IPS-15b (cell line): ENCODE data around the gene LRRC15.

Source experiments
- H3K27me3 ChIP-seq: one replicate; pipeline ENCODE4 v1.6.1; 2013; ENCODE audit warnings: low read length; ENCODE audit not compliant: control insufficient read depth, insufficient read depth
- H3K36me3 ChIP-seq: one replicate; pipeline ENCODE4 v1.6.1; 2013; ENCODE audit warnings: low read length; ENCODE audit not compliant: control insufficient read depth, insufficient read depth
- H3K4me1 ChIP-seq: one replicate; pipeline ENCODE4 v1.6.1; 2013; ENCODE audit warnings: mild to moderate bottlenecking, low read length; ENCODE audit not compliant: control insufficient read depth, insufficient read depth
- H3K4me3 ChIP-seq: one replicate; pipeline ENCODE4 v1.5.1; 2013; ENCODE audit warnings: low read depth, low read length
- H3K9ac ChIP-seq: one replicate; pipeline ENCODE4 v1.6.1; 2013; ENCODE audit warnings: low read depth, mild to moderate bottlenecking, low read length
- H3K9me3 ChIP-seq: one replicate; pipeline ENCODE4 v1.6.1; 2013; ENCODE audit warnings: mild to moderate bottlenecking, low read length; ENCODE audit not compliant: control insufficient read depth, insufficient read depth

The LRRC15 gene

DNA sequence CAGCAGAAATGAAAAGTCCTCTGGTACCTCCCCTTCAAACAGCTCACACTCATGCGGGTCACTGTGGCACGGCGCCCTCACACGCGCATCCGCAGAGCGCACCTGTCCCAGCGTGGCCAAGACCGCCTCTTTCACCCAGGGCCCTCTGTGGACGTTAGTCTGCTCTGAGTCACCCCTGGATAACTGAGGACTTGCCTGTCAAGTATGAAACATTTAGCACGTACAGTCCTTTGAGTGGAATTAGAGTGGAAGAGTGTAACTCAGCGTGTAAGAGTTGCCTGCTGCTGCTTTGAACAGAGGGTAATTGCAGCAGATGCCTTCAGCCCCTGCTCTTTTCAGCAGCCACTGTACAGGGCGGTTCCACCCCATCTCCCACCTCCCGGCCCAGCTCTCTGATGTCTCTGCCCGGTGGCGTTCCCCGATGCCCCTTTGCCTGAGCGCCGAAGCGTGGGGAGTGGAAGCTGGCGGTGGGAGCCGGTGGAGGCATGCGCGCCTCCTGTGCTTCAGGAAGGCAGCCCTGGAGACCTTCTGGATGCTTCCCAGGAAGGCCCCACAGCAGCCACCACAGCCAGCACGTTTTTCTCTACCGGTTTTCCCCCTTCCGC, 41.4 kb downstream of the LRRC15 start:
- Histone ChIP-seq H3K4me3 (no peak overlapping the region), H3K9ac (no peak overlapping the region), H3K27me3 (peaks cover 16% of the 10 kb centered on the region), H3K36me3 (no peaks in the 10 kb centered on the region), H3K9me3 (no peaks in the 10 kb centered on the region), H3K4me1 (peaks cover 1% of the 10 kb centered on the region)

GRCh38 chr3:194327218-194328052, 42.1 kb downstream of the LRRC15 start:
- Histone ChIP-seq H3K36me3 (no peaks in the 10 kb centered on the region), H3K9ac (no peak overlapping the region), H3K27me3 (peaks cover 8% of the 10 kb centered on the region), H3K4me3 (no peak overlapping the region), H3K4me1 (no peaks in the 10 kb centered on the region), H3K9me3 (no peaks in the 10 kb centered on the region)

GRCh38 chr3:194326968-194327217, 42.6 kb downstream of the LRRC15 start:
- Histone ChIP-seq H3K27me3 (peaks cover 3% of the 10 kb centered on the region), H3K9ac (no peak overlapping the region), H3K4me3 (no peak overlapping the region), H3K4me1 (no peaks in the 10 kb centered on the region), H3K9me3 (no peaks in the 10 kb centered on the region), H3K36me3 (no peaks in the 10 kb centered on the region)

GRCh38 chr3:194326192-194326967, 43.2 kb downstream of the LRRC15 start:
- Histone ChIP-seq H3K36me3 (no peaks in the 10 kb centered on the region), H3K9me3 (no peaks in the 10 kb centered on the region), H3K27me3 (no peaks in the 10 kb centered on the region), H3K4me1 (no peaks in the 10 kb centered on the region), H3K9ac (no peak overlapping the region), H3K4me3 (no peak overlapping the region)

DNA sequence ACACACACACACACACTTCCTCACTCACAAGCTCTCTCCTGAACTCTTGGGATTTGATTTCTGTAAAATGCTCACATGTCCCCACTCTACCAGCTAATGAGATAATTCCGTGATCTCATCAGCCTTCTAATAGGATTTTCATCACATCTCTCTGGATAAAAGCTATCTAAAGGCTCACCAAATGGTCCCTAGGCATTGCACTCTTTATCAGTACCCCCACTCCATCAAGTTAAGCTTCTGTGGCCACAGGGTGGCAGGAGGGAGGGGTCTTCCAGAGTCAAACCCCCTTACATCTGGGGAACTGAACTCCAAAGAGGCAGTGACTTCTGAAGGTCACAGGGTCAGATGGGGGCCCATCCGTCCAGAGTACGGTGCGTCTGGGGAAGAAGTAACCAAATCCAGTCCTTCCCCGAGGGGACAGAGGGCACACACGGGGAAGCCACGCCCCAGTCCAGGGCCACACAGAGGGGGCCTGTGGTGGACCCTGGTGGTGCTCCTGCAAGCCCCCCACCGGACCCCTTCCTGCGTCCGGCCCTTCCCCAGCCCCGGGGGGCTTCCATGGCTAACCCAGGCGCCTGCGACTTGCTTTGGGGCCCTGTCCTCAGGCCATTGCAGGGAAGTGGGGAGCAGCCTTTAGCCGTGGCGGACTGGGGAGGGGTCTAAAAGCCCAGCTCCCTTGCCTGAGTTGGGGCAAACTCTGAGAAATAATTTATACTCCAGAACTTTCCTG, 44.0 kb downstream of the LRRC15 start:
- Histone ChIP-seq H3K4me3 (no peak overlapping the region), H3K4me1 (no peaks in the 10 kb centered on the region), H3K9me3 (no peaks in the 10 kb centered on the region), H3K27me3 (no peaks in the 10 kb centered on the region), H3K36me3 (no peaks in the 10 kb centered on the region), H3K9ac (no peak overlapping the region)

GRCh38 chr3:194324823-194325327, 44.7 kb downstream of the LRRC15 start:
- no peaks in the 10 kb centered on the region for H3K27me3 ChIP-seq
- H3K4me3 ChIP-seq: no peak overlapping the region
- no peaks in the 10 kb centered on the region for H3K4me1 ChIP-seq
- no peaks in the 10 kb centered on the region for H3K36me3 ChIP-seq
- H3K9ac ChIP-seq: no peak overlapping the region
- H3K9me3 ChIP-seq: no peaks in the 10 kb centered on the region

DNA sequence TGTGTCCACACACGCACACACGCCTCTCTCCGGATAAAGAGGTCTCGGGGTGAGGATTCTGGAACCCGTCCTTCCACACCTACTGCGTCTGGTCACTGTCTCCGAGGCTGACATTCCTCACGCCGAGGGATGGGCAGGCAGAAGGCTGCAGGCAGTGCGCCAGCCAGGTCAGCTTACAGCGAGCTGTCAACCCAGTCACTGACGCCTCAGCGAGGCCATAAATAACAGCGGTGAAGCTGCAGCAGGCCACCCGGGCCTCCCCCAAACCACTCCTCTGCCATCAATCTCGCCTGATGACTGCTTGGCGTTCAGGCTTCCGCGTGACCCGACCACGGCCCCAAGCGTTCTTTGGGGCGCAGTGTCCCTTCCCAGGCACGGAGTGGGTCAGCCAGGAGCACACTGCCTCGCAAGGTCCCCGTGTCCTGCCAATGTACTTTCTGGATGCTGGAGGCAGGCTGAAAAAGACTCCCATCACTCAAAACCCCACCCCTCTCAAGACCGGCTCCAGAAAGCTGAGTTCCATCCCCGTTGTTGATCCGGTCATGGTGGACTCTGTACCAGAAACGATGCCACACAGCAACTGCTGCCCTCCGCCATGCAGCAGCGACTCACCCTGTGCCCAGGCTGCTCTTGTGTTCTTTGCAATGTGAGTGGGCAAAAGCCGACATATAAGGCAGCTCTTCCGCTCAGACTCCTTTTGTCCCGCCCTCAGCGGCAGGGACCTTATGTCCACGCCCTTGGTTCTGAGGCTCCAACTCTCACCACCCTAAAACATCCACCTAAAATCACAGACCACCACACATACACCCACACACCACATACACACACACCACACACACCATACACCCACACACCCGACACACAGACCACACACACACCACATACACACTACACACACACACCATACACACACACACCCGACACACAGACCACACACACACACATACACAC, 45.5 kb downstream of the LRRC15 start:
- H3K9ac ChIP-seq: no peak overlapping the region
- H3K9me3 ChIP-seq: no peaks in the 10 kb centered on the region
- H3K36me3 ChIP-seq: no peaks in the 10 kb centered on the region
- H3K27me3 ChIP-seq: no peaks in the 10 kb centered on the region
- H3K4me3 ChIP-seq: no peak overlapping the region
- no peaks in the 10 kb centered on the region for H3K4me1 ChIP-seq

DNA sequence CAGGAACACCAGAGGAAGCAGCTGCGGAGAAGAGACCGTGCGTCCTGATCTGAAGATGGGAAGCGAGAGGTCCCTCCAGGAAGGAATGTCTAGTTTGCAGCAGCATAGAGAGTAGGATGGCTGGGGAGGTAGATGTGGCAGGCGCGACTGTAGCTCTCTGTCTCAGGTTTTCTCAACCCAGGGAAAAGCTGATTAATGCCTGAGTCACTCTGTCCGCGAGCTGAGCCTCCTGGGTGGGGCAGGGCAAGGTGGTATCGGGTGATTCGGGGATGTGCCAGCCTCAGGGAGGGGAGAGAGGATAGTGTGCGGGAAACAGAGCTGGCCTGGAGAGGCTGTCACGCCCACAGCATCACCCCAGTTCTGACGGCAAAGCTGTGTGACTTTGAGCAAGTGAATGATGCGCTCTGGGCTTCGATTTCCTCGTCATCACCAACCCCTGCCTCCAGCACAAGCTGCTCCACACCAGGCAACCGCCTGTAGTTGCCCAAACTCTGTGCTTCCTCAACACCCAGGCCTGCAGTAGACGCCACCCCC, 46.8 kb downstream of the LRRC15 start:
- Histone ChIP-seq H3K36me3 (peaks cover 3% of the 10 kb centered on the region), H3K27me3 (no peaks in the 10 kb centered on the region), H3K9me3 (peaks cover 6% of the 10 kb centered on the region), H3K9ac (no peak overlapping the region), H3K4me3 (no peak overlapping the region), H3K4me1 (no peaks in the 10 kb centered on the region)

DNA sequence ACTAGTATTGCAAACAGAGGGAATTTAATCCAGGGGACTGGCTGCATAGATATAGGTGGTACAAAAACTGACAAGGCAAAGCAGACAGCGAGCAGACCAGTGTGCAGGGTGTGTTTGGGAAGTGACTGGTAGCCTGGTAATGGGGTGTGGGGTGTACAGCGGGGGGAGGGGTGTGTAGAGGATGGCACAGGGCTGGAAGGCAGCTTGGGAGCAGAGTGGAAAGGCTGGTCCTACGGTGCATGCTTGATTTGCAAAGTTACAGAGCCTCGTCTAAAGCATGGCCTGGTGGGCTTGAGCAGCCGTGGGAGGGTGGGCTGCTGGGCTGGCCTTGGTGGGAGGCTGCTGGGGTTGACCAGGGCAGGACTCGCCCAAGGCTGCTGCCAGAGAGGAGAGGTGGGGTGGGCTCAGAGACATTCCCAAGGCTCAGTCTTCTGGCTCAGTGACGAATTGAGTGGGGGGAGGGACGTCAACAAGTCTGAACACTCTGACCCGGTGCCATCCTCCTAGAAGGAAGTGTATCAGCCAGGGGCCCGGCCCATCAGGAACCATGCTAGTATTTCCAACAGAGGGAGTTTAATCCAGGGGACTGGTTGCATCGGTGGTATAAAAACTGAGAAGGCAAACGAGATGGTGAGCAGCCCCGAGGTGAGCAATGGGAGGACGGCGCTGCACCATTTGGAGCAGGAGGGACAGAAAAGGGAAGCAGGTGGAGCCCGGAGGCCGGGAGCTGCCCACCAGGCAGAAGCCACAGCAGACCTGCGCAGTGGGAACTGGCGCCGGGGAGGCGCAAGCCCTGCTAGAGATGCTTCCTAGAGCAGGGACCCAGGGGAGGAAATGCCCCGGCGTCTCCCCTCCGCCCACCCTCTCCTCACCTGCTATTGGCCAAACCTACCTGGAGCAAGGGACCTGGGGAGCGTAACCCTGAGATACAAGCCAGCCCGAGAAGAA, 47.6 kb downstream of the LRRC15 start:
- peaks cover 8% of the 10 kb centered on the region for H3K27me3 ChIP-seq
- H3K4me3 ChIP-seq: no peak overlapping the region
- H3K9ac ChIP-seq: no peak overlapping the region
- no peaks in the 10 kb centered on the region for H3K4me1 ChIP-seq
- H3K36me3 ChIP-seq: peaks cover 3% of the 10 kb centered on the region
- peaks cover 6% of the 10 kb centered on the region for H3K9me3 ChIP-seq

DNA sequence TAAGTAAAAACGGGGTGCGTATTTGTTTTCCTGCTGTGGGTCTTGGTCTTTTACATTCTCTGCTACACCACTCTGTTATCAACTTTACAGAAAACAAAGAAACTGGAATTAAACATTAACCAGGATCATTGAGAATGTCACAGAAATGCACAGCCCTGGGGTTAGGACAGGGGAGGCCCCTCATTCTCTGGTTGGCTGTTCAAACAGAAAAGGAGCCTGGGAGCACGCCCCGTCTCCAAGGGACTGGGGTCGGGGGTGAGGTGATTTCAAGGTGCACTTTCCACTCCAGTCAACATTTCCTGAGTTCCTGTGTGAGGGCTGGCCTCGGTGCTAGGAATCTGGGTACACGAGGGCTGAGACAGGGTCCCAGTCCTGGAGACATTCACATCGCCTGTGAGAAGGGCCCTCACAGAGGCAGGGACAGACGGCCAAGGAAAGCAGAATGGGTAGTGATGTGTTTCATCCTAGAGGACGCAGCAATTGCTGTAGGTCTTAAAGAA, 48.7 kb downstream of the LRRC15 start:
- H3K4me1 ChIP-seq: no peaks in the 10 kb centered on the region
- H3K27me3 ChIP-seq: peaks cover 16% of the 10 kb centered on the region
- peaks cover 6% of the 10 kb centered on the region for H3K9me3 ChIP-seq
- peaks cover 3% of the 10 kb centered on the region for H3K36me3 ChIP-seq
- no peak overlapping the region for H3K9ac ChIP-seq
- no peak overlapping the region for H3K4me3 ChIP-seq
